ENCODE data around the gene NAA38.

Gene NAA38

DNA sequence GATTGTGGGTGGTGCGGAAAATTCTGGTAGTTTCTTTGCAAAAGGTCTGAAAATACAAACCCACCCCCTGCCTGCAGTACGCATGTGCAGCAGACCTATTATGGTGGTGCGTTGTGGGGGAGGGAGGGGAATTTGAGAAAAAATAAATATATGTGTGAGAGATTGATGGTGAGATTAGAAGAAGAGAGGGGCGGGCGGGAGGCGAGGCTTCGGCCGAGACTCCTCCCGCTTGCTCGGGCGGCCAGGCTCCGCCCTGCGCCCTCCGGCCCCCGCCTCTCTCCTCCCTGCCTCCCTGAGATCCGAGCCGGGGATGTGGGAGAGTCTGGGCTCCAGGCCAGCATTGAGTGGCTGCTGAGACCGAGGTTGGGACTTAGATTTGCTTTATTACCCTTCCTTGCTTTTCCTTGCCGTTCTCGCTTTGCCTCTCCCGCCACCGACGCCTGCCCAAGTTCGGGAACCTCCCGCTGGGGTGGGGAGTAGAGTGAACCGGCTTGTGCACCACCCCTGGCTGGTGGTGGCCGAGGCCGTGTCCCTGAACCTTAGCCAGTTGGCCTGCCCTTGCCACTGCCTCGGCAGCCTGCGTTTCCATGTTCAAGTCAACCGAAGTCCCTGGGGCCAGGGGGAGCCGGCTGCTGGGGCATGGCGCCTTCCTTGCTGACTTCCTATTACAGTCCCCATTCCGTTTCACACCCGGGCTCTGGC lies 30.3 kb upstream of the NAA38 start (continued):
- TF ChIP-seq, protein P1, sequence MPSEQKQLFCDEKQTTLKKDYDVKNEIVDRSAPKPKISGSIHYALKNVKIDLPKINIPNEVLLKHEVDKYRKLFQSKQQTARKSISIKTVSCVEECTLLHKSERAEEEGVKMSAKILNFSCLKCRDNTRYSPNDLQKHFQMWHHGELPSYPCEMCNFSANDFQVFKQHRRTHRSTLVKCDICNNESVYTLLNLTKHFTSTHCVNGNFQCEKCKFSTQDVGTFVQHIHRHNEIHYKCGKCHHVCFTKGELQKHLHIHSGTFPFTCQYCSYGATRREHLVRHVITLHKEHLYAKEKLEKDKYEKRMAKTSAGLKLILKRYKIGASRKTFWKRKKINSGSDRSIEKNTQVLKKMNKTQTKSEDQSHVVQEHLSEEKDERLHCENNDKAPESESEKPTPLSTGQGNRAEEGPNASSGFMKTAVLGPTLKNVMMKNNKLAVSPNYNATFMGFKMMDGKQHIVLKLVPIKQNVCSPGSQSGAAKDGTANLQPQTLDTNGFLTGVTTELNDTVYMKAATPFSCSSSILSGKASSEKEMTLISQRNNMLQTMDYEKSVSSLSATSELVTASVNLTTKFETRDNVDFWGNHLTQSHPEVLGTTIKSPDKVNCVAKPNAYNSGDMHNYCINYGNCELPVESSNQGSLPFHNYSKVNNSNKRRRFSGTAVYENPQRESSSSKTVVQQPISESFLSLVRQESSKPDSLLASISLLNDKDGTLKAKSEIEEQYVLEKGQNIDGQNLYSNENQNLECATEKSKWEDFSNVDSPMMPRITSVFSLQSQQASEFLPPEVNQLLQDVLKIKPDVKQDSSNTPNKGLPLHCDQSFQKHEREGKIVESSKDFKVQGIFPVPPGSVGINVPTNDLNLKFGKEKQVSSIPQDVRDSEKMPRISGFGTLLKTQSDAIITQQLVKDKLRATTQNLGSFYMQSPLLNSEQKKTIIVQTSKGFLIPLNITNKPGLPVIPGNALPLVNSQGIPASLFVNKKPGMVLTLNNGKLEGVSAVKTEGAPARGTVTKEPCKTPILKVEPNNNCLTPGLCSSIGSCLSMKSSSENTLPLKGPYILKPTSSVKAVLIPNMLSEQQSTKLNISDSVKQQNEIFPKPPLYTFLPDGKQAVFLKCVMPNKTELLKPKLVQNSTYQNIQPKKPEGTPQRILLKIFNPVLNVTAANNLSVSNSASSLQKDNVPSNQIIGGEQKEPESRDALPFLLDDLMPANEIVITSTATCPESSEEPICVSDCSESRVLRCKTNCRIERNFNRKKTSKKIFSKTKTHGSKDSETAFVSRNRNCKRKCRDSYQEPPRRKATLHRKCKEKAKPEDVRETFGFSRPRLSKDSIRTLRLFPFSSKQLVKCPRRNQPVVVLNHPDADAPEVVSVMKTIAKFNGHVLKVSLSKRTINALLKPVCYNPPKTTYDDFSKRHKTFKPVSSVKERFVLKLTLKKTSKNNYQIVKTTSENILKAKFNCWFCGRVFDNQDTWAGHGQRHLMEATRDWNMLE (tag by site-specific recombination; conservative IDR thresholded peaks at IDR 0.05; ENCODE audit: low read depth), result no peak
- TF ChIP-seq, protein P2, sequence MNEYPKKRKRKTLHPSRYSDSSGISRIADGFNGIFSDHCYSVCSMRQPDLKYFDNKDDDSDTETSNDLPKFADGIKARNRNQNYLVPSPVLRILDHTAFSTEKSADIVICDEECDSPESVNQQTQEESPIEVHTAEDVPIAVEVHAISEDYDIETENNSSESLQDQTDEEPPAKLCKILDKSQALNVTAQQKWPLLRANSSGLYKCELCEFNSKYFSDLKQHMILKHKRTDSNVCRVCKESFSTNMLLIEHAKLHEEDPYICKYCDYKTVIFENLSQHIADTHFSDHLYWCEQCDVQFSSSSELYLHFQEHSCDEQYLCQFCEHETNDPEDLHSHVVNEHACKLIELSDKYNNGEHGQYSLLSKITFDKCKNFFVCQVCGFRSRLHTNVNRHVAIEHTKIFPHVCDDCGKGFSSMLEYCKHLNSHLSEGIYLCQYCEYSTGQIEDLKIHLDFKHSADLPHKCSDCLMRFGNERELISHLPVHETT (tag by site-specific recombination; IDR thresholded peaks at IDR 0.05), result 0 out of 2 replicates have a peak, but pooled peaks have one; percentile 37
- TF ChIP-seq, protein P3, sequence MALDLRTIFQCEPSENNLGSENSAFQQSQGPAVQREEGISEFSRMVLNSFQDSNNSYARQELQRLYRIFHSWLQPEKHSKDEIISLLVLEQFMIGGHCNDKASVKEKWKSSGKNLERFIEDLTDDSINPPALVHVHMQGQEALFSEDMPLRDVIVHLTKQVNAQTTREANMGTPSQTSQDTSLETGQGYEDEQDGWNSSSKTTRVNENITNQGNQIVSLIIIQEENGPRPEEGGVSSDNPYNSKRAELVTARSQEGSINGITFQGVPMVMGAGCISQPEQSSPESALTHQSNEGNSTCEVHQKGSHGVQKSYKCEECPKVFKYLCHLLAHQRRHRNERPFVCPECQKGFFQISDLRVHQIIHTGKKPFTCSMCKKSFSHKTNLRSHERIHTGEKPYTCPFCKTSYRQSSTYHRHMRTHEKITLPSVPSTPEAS (tag by site-specific recombination; IDR thresholded peaks at IDR 0.05), result peak; percentile 85

DNA sequence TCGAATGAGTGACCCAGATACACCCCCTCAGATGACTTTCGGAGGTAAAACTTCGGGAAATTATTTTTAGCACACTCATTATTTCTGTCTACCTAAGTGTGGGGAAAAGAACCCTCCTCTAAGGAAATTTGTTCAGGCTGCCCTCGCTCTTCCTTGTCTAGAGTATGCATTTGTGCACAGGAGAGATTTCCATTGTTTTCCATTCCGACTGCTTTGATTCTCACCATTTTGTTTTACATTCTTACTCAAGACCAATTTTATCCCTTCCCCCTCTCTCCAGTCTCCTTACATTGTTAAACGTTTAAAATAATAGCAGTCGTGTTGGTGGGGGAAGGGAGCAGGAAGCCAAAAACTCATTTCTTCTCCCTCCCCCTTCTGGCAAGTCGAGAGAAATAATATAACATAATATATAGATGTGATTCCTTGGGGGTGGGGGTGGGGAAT lies 29.7 kb upstream of the NAA38 start:
- Histone ChIP-seq H3K27ac (ENCODE audit: extremely low read depth, low read depth, low read length) (peak overlapping the region; percentile 94), H3K4me3 (ENCODE audit: low read depth, low read length) (peak overlapping the region; percentile 55), H3K36me3 (ENCODE audit: control insufficient read depth in 2 of 2, insufficient read depth in 1 of 2, low read length in 2 of 2) (peaks cover 19 to 36% of the 10 kb centered on the region in 2 experiments), H3K9me3 (ENCODE audit: control insufficient read depth, insufficient read depth, low read depth, low read length) (no peaks in the 10 kb centered on the region), H3K4me1 (ENCODE audit: control insufficient read depth, insufficient read depth, low read length) (peaks cover 30% of the 10 kb centered on the region)
- CTCF ChIA-PET, result no interaction called here
- POLR2A ChIA-PET, result interaction anchor here (1.0 to 1.7 kb wide), 2 partner anchors 30 to 61 kb away, joined by 3 to 9 read pairs; partner anchors contain the start of gene NAA38
- TF ChIP-seq, protein P4, sequence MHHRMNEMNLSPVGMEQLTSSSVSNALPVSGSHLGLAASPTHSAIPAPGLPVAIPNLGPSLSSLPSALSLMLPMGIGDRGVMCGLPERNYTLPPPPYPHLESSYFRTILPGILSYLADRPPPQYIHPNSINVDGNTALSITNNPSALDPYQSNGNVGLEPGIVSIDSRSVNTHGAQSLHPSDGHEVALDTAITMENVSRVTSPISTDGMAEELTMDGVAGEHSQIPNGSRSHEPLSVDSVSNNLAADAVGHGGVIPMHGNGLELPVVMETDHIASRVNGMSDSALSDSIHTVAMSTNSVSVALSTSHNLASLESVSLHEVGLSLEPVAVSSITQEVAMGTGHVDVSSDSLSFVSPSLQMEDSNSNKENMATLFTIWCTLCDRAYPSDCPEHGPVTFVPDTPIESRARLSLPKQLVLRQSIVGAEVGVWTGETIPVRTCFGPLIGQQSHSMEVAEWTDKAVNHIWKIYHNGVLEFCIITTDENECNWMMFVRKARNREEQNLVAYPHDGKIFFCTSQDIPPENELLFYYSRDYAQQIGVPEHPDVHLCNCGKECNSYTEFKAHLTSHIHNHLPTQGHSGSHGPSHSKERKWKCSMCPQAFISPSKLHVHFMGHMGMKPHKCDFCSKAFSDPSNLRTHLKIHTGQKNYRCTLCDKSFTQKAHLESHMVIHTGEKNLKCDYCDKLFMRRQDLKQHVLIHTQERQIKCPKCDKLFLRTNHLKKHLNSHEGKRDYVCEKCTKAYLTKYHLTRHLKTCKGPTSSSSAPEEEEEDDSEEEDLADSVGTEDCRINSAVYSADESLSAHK (tag by site-specific recombination; IDR thresholded peaks at IDR 0.05), result peak; percentile 83; the same call in 1 of the 2 replicates
- TF ChIP-seq ZNF654 (tag by site-specific recombination; IDR thresholded peaks at IDR 0.05; ENCODE audit: low read depth) (no peak), ZNF792 (tag by site-specific recombination; IDR thresholded peaks at IDR 0.05) (no peak), ZNF138 (tag by site-specific recombination; IDR thresholded peaks at IDR 0.05; ENCODE audit: borderline replicate concordance) (no peak), ZBTB1 (tag by site-specific recombination; IDR thresholded peaks at IDR 0.05) (no peak; the same call in 1 of the 2 replicates), ZIC2 (tag by site-specific recombination; IDR thresholded peaks at IDR 0.05) (no peak), BCL11B (tag by site-specific recombination; IDR thresholded peaks at IDR 0.05; ENCODE audit: low read depth) (0 out of 2 replicates have a peak, but pooled peaks have one; percentile 27), ZNF133 (tag by site-specific recombination; IDR thresholded peaks at IDR 0.05) (no peak), MZF1 (tag by site-specific recombination; IDR thresholded peaks at IDR 0.05; ENCODE audit: borderline replicate concordance) (0 out of 2 replicates have a peak, but pooled peaks have one; percentile 38), YY1 (tag by site-specific recombination; IDR thresholded peaks at IDR 0.05) (0 out of 2 replicates have a peak, but pooled peaks have one; percentile 43), OSR2 (tag by site-specific recombination; IDR thresholded peaks at IDR 0.05) (no peak), ZNF670 (tag by site-specific recombination; IDR thresholded peaks at IDR 0.05; ENCODE audit: low read depth) (no peak)
- TF ChIP-seq, protein P5, sequence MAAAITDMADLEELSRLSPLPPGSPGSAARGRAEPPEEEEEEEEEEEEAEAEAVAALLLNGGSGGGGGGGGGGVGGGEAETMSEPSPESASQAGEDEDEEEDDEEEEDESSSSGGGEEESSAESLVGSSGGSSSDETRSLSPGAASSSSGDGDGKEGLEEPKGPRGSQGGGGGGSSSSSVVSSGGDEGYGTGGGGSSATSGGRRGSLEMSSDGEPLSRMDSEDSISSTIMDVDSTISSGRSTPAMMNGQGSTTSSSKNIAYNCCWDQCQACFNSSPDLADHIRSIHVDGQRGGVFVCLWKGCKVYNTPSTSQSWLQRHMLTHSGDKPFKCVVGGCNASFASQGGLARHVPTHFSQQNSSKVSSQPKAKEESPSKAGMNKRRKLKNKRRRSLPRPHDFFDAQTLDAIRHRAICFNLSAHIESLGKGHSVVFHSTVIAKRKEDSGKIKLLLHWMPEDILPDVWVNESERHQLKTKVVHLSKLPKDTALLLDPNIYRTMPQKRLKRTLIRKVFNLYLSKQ (tag by site-specific recombination; IDR thresholded peaks at IDR 0.05; ENCODE audit: borderline replicate concordance), result no peak
- TF ChIP-seq, protein P6, sequence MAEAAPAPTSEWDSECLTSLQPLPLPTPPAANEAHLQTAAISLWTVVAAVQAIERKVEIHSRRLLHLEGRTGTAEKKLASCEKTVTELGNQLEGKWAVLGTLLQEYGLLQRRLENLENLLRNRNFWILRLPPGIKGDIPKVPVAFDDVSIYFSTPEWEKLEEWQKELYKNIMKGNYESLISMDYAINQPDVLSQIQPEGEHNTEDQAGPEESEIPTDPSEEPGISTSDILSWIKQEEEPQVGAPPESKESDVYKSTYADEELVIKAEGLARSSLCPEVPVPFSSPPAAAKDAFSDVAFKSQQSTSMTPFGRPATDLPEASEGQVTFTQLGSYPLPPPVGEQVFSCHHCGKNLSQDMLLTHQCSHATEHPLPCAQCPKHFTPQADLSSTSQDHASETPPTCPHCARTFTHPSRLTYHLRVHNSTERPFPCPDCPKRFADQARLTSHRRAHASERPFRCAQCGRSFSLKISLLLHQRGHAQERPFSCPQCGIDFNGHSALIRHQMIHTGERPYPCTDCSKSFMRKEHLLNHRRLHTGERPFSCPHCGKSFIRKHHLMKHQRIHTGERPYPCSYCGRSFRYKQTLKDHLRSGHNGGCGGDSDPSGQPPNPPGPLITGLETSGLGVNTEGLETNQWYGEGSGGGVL (tag by site-specific recombination; IDR thresholded peaks at IDR 0.05), result peak; percentile 37; the same call in 1 of the 2 replicates
- TF ChIP-seq, protein P7, sequence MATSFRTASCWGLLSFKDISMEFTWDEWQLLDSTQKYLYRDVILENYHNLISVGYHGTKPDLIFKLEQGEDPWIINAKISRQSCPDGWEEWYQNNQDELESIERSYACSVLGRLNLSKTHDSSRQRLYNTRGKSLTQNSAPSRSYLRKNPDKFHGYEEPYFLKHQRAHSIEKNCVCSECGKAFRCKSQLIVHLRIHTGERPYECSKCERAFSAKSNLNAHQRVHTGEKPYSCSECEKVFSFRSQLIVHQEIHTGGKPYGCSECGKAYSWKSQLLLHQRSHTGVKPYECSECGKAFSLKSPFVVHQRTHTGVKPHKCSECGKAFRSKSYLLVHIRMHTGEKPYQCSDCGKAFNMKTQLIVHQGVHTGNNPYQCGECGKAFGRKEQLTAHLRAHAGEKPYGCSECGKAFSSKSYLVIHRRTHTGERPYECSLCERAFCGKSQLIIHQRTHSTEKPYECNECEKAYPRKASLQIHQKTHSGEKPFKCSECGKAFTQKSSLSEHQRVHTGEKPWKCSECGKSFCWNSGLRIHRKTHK (tag by site-specific recombination; IDR thresholded peaks at IDR 0.05), result no peak

All from HEK293 (cell line).